GM12878 (cell line): Measurements from ENCODE around the gene RARRES2. TPM values are rescaled to one million over a fixed set of nuclear protein-coding genes. Genes with fewer than 3 reads are reported as not detected.

ENCODE experiments used
- BRCA1 ChIP-seq: IDR thresholded peaks from 2 replicates; pipeline ENCODE4 v1.6.1; 2011; ENCODE audit warnings: low read depth, low read length, improper control_type of control experiment
- CHD2 ChIP-seq: IDR thresholded peaks from 2 replicates; pipeline ENCODE4 v1.6.1; 2011; ENCODE audit warnings: low read depth, low read length, improper control_type of control experiment, borderline replicate concordance
- EED ChIP-seq: sonication (generic); IDR thresholded peaks from 2 replicates; pipeline ENCODE4 v1.6.1; 2016; ENCODE audit warnings: antibody characterized with exemption, low read depth
- EGR1 ChIP-seq, 2 experiments: IDR thresholded peaks; 1 replicate in 1 of 2; 2 replicates in 1 of 2; pipeline ENCODE4 v1.6.1; 2011 to 2012; ENCODE audit warnings: low read depth in 2 of 2, low read length in 2 of 2, borderline replicate concordance in 1 of 2, mild to moderate bottlenecking in 1 of 2, moderate library complexity in 1 of 2
- EP300 ChIP-seq, 2 experiments: fragments of 150-350 bp in 1 of 2; IDR thresholded peaks; 2 replicates each; pipeline ENCODE4 v1.6.1; 2011 to 2012; ENCODE audit warnings: low read depth in 2 of 2, low read length in 2 of 2, borderline replicate concordance in 1 of 2, improper control_type of control experiment in 1 of 2, inconsistent platforms in 1 of 2; ENCODE audit not compliant: control insufficient read depth in 1 of 2
- HDGF ChIP-seq: fragments of 450-650 bp; IDR thresholded peaks from 2 replicates; pipeline ENCODE4 v1.6.1; 2016; ENCODE audit warnings: antibody characterized with exemption
- IKZF2 ChIP-seq, 2 experiments: fragments of 450-650 bp; IDR thresholded peaks; 2 replicates each; pipeline ENCODE4 v1.6.1; 2017; ENCODE audit warnings: mild to moderate bottlenecking in 2 of 2, moderate library complexity in 2 of 2
- MLLT1 ChIP-seq: fragments of 450-650 bp; IDR thresholded peaks from 2 replicates; pipeline ENCODE4 v1.6.1; 2016; ENCODE audit warnings: mild to moderate bottlenecking
- MXI1 ChIP-seq: fragments of 150-350 bp; IDR thresholded peaks from 2 replicates; pipeline ENCODE4 v1.6.1; 2011; ENCODE audit warnings: low read depth, mild to moderate bottlenecking, inconsistent platforms, low read length, improper control_type of control experiment
- NFIC ChIP-seq: IDR thresholded peaks from 2 replicates; pipeline ENCODE4 v1.6.1; 2012; ENCODE audit warnings: low read depth, mild to moderate bottlenecking, inconsistent platforms, low read length, moderate library complexity
- NFXL1 ChIP-seq: fragments of 450-650 bp; IDR thresholded peaks from 2 replicates; pipeline ENCODE4 v1.6.1; 2017; ENCODE audit warnings: antibody characterized with exemption, mild to moderate bottlenecking, borderline replicate concordance
- NFYA ChIP-seq: IDR thresholded peaks from 2 replicates; pipeline ENCODE4 v1.6.1; 2011; ENCODE audit warnings: low read depth, mild to moderate bottlenecking, low read length, improper control_type of control experiment, borderline replicate concordance
- NR2F1 ChIP-seq: fragments of 450-650 bp; conservative IDR thresholded peaks from 2 replicates; pipeline ENCODE4 v1.6.1; 2017; ENCODE audit warnings: mild to moderate bottlenecking
- PAX5 ChIP-seq: IDR thresholded peaks from 2 replicates; pipeline ENCODE4 v1.6.1; 2011; ENCODE audit warnings: low read depth, low read length, borderline replicate concordance
- PKNOX1 ChIP-seq: fragments of 450-650 bp; IDR thresholded peaks from 2 replicates; pipeline ENCODE4 v1.6.1; 2016; ENCODE audit warnings: mild to moderate bottlenecking
- RAD21 ChIP-seq: IDR thresholded peaks from 2 replicates; pipeline ENCODE4 v1.6.1; 2011; ENCODE audit warnings: mild to moderate bottlenecking, low read depth, low read length, moderate library complexity; ENCODE audit not compliant: insufficient read depth
- RCOR1 ChIP-seq: conservative IDR thresholded peaks from 2 replicates; pipeline ENCODE4 v1.6.1; 2012; ENCODE audit warnings: low read depth, low read length, improper control_type of control experiment
- SKIL ChIP-seq: fragments of 450-650 bp; IDR thresholded peaks from 2 replicates; pipeline ENCODE4 v1.6.1; 2017; ENCODE audit warnings: mild to moderate bottlenecking, low read depth, inconsistent platforms; ENCODE audit not compliant: poor library complexity, severe bottlenecking
- SREBF2 ChIP-seq: IDR thresholded peaks from 2 replicates; pipeline ENCODE4 v1.6.1; 2012; ENCODE audit warnings: mild to moderate bottlenecking, low read length
- TCF3 ChIP-seq: IDR thresholded peaks from 2 replicates; pipeline ENCODE4 v1.6.1; 2012; ENCODE audit warnings: low read depth, mild to moderate bottlenecking, low read length, borderline replicate concordance; ENCODE audit not compliant: insufficient read depth
- USF1 ChIP-seq: IDR thresholded peaks from 2 replicates; pipeline ENCODE4 v1.6.1; 2011; ENCODE audit warnings: borderline replicate concordance, low read depth, mild to moderate bottlenecking, moderate library complexity, mixed read lengths, low read length; ENCODE audit not compliant: insufficient read depth; ENCODE audit errors: extremely low read length
- ZNF274 ChIP-seq: IDR thresholded peaks from one replicate; pipeline ENCODE4 v1.8.0; 2011; ENCODE audit not compliant: insufficient read length, insufficient read depth
- ZNF384 ChIP-seq: IDR thresholded peaks from 2 replicates; pipeline ENCODE4 v1.6.1; 2012; ENCODE audit warnings: low read depth, mild to moderate bottlenecking, low read length, improper control_type of control experiment, borderline replicate concordance
- ZNF622 ChIP-seq: fragments of 450-650 bp; IDR thresholded peaks from 2 replicates; pipeline ENCODE4 v1.6.1; 2017; ENCODE audit warnings: mild to moderate bottlenecking, inconsistent platforms
- polyA plus RNA-seq, 11 experiments: library from polyadenylated mRNA; depleted of rRNA in 4 of 11; unstranded in 6 of 11; stranded (reverse) in 5 of 11; fragments of >200 nt; fragmentation: Nextera tagmentation in 4 of 11; fragmentation: Illumina TruSeq in 1 of 11; extraction: Ambion mirVana in 4 of 11; extraction: Trizol in 1 of 11; gene quantifications; 1 replicate in 1 of 11; 2 replicates in 10 of 11; pipeline versions ENCODE4 v1.2.1 to v1.2.3, GENCODE V29; 2011 to 2016; ENCODE audit warnings: inconsistent platforms in 2 of 11, missing spikeins in 2 of 11, low read depth in 1 of 11
- total RNA-seq, 4 experiments: library from RNA; depleted of rRNA in 3 of 4; stranded (reverse); fragments of >200 nt in 3 of 4; fragmentation: Illumina TruSeq in 1 of 4; extraction: Trizol in 1 of 4; gene quantifications; 2 replicates each; pipeline versions ENCODE4 v1.2.1 to v1.2.3, GENCODE V29; 2013 to 2021

The RARRES2 gene
- total and polyA plus RNA-seq, 10 of the 15 experiments (the other 5 are each of a cell fraction or from before 2014, with no cell fraction given): 0.13 to 2.2 (median 0.40) TPM; not detected in 3

GRCh38 chr7:150368884-150369747, 27.7 kb upstream of the RARRES2 start (continued):
- TF ChIP-seq USF1 (no peak), RCOR1 (no peak), CHD2 (peak; percentile 84), MXI1 (peak; percentile 18), PKNOX1 (peak; percentile 41), IKZF2 (IDR thresholded peaks at IDR 0.05) (peak; percentile 73 to 74; a peak in 2 of 4 replicates), SKIL (peak; percentile 60), NR2F1 (peak; percentile 62), ZNF274 (no peak), NFYA (no peak), EP300 (IDR thresholded peaks at IDR 0.05; ENCODE audit: borderline replicate concordance in 1 of 2, control insufficient read depth in 1 of 2, low read depth in 2 of 2, low read length in 2 of 2) (0 out of 4 replicates have a peak, but pooled peaks of 1 of the 2 experiments have one; percentile 39), RAD21 (no peak), PAX5 (0 out of 2 replicates have a peak, but pooled peaks have one; percentile 21), EGR1 (IDR thresholded peaks at IDR 0.05; ENCODE audit: borderline replicate concordance in 1 of 2, low read depth in 2 of 2, low read length in 2 of 2) (peak in 1 of 2 experiments; percentile 93; a peak in 2 of 3 replicates), MLLT1 (peak; percentile 90), EED (peak; percentile 13; the same call in 1 of the 2 replicates), NFIC (peak; percentile 38; the same call in 1 of the 2 replicates), SREBF2 (no peak), ZNF622 (no peak), HDGF (peak; percentile 65), BRCA1 (no peak), TCF3 (0 out of 2 replicates have a peak, but pooled peaks have one; percentile 50), ZNF384 (no peak), NFXL1 (no peak)
